GM12892 (cell line): ENCODE results near the gene CBLL1.

ENCODE experiments used
- POLR2A ChIP-seq: IDR thresholded peaks from 2 replicates; pipeline ENCODE4 v1.6.1; 2011; ENCODE audit warnings: low read depth, low read length, control low read depth
- POLR2AphosphoS5 ChIP-seq: IDR thresholded peaks from 2 replicates; pipeline ENCODE4 v1.6.1; 2011; ENCODE audit warnings: low read depth, low read length, control low read depth

- TF ChIP-seq POLR2A (no peak), POLR2AphosphoS5 (no peak)
These were observed 66.7 kb downstream of the CBLL1 start for GRCh38 chr7:107810626-107811025.
